ENCODE measurements around the gene SLC15A1.

DNA sequence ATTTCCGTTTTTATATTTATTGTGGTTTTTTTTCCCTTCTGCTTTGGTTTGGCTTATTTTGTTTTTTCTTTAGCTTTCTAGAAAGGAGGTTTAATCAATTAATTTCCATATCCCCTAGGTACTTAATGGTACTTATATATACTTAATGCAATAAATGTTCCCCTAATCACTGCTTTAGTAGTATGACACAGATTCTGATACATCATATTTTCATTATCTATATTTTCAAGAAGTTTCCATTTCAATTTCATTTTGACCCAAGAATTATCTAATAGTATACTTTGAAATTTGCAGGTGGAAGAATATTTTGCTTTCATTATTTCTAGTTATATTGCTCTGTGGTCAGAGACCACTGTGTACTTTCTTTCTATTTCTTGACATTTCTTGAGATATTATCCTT lies 109.0 kb downstream of the SLC15A1 start:
- no peak for TF ChIP-seq POLR2A (IDR thresholded peaks at IDR 0.05)
- TF ChIP-seq, protein P1, sequence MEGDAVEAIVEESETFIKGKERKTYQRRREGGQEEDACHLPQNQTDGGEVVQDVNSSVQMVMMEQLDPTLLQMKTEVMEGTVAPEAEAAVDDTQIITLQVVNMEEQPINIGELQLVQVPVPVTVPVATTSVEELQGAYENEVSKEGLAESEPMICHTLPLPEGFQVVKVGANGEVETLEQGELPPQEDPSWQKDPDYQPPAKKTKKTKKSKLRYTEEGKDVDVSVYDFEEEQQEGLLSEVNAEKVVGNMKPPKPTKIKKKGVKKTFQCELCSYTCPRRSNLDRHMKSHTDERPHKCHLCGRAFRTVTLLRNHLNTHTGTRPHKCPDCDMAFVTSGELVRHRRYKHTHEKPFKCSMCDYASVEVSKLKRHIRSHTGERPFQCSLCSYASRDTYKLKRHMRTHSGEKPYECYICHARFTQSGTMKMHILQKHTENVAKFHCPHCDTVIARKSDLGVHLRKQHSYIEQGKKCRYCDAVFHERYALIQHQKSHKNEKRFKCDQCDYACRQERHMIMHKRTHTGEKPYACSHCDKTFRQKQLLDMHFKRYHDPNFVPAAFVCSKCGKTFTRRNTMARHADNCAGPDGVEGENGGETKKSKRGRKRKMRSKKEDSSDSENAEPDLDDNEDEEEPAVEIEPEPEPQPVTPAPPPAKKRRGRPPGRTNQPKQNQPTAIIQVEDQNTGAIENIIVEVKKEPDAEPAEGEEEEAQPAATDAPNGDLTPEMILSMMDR (IDR thresholded peaks at IDR 0.05): no peak

Measured in uterus (tissue), 2 donors.